GM13977 (cell line): Measurements from ENCODE around the gene SHROOM1.

Source experiments
- DNase-seq: peaks from one replicate; pipeline ENCODE4 v3.0.0; 2012; ENCODE audit warnings: low spot score
- CTCF ChIP-seq: IDR thresholded peaks from 2 replicates; pipeline ENCODE4 v1.5.1; 2012; ENCODE audit warnings: mild to moderate bottlenecking, control low read depth; ENCODE audit not compliant: insufficient read depth; ENCODE audit errors: extremely low read depth, missing control alignments
- in situ Hi-C: fragments of 300-500 bp; cut with MboI; formaldehyde crosslinking; loops from one replicate; pipeline ENCODE4 v1.12.0; 2022; ENCODE audit warnings: low sequenced_read_pairs, low pct_unique_long_range_greater_than_20kb, mixed read lengths, inconsistent platforms; ENCODE audit not compliant: unreplicated experiment

SHROOM1 gene

DNA sequence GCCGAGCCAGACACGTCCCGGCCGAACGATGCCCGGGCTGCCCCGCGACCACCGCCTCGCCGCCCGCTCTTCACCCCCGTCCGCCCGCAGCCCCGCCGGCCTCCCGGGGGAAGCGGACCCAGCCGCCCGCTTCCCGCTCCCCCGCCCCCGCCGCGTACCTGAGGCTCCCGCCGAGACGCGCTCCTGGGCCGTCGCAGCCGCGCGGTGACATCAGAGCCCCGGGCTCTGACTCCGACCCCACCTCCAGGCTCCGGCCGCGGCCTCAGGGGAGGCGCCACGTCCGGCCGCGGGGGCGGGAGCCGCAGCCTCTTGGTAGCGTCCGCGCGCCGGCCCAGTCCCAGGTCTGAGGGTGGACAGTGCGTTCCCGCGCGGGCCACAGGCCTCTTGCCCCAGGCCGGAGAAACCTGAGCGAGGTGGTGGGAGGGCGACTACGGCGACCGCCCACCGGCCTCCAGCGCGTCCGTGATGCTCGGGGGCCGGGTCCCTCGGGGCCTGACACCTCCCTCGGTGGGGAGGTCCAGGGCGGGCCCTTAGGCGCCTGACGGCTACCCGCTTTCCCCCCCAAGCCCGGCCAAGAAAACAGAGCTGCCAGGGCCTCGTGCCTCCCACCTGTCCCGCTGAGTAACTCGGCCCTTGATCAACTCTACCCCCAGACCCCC is at the start of gene SHROOM1:
Gene SHROOM1, minus strand, starts transcription at position 212 of the 659 bp plus-strand sequence. CDS start 4,507 bp downstream, outside the sequence.
- peak; percentile 91 for DNase-seq
- no peak for TF ChIP-seq CTCF
- in situ Hi-C loops, result no loop called here

- in situ Hi-C loops, result no loop called here
- no peak for DNase-seq
- no peak for TF ChIP-seq CTCF
Measured at GRCh38 chr5:132877938-132878337, 47.5 kb upstream of the SHROOM1 start.

- TF ChIP-seq CTCF, result no peak
- in situ Hi-C loops, result no loop called here
- no peak for DNase-seq
Measured at GRCh38 chr5:132877466-132877865, 47.0 kb upstream of the SHROOM1 start.

DNA sequence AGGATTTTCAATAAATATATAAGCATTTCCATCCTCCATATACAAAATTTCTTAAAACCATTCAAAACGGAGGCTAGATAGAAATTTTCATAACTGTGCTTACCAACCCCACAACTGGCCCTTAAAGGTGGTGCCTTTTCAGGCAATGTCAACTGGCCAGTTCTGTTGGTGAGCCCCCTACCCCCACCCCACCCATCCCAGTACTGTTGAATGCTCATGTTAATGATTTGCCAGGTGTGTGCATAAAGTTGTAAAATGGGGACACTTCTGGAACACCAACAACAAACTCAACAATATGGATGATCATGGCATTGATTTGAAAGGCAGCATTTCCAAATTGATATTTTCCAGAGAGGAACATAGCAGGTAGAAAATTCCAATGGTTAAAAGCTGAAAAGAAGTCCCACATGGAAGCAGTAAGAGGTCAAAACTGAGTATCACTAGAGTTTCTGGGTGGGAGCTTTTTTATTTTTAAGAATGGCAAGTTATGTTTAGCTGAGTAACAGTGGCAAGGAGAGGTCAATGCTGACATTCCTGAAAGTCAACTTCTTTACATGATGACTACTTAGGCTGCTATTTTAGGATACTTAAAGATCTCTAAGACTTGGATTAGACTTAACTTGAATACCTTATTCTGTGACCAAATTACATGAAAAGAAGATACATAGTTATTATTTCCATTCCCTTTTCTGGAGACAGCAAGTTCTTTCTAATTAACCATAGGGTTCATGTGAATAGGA is 45.7 kb upstream of the SHROOM1 start:
- in situ Hi-C loops, result no loop called here
- no peak for DNase-seq
- no peak for TF ChIP-seq CTCF

- DNase-seq, result no peak
- TF ChIP-seq CTCF, result no peak
- in situ Hi-C loops, result no loop called here
Measured at GRCh38 chr5:132873930-132874271, 43.5 kb upstream of the SHROOM1 start.

- no peak for TF ChIP-seq CTCF
- in situ Hi-C loops, result no loop called here
- DNase-seq, result no peak
Measured at GRCh38 chr5:132873119-132873929, 42.9 kb upstream of the SHROOM1 start, which contains the start of gene LEAP2. Gene LEAP2 (plus strand): TSS chr5:132873668. CDS start chr5:132873695, 27 bp downstream.
